BE2C (cell line): ENCODE data around the gene PHRF1.

Experiments
- DNase-seq: peaks from one replicate; pipeline ENCODE4 v3.0.0-alpha.2; 2020
- H3K27me3 ChIP-seq: fragments of 250-450 bp; sonication (Bioruptor Pico); 2 replicates; pipeline ENCODE4 v1.5.1; 2020; ENCODE audit warnings: mild to moderate bottlenecking
- H3K36me3 ChIP-seq: fragments of 250-450 bp; sonication (Bioruptor Pico); 2 replicates; pipeline ENCODE4 v1.5.1; 2020; ENCODE audit warnings: mild to moderate bottlenecking
- H3K4me1 ChIP-seq: fragments of 250-450 bp; sonication (Bioruptor Pico); 2 replicates; pipeline ENCODE4 v1.5.1; 2020
- H3K4me3 ChIP-seq: 2 replicates; pipeline ENCODE4 v1.5.1; 2011; ENCODE audit warnings: low read depth, low read length
- H3K9me3 ChIP-seq: fragments of 250-450 bp; sonication (Bioruptor Pico); 2 replicates; pipeline ENCODE4 v1.5.1; 2020
- TF ChIP-seq, protein P1 (sequence below): IDR thresholded peaks from 2 replicates; pipeline ENCODE4 v1.5.1; 2012; ENCODE audit warnings: mild to moderate bottlenecking, low read depth, low read length

The PHRF1 gene

DNA sequence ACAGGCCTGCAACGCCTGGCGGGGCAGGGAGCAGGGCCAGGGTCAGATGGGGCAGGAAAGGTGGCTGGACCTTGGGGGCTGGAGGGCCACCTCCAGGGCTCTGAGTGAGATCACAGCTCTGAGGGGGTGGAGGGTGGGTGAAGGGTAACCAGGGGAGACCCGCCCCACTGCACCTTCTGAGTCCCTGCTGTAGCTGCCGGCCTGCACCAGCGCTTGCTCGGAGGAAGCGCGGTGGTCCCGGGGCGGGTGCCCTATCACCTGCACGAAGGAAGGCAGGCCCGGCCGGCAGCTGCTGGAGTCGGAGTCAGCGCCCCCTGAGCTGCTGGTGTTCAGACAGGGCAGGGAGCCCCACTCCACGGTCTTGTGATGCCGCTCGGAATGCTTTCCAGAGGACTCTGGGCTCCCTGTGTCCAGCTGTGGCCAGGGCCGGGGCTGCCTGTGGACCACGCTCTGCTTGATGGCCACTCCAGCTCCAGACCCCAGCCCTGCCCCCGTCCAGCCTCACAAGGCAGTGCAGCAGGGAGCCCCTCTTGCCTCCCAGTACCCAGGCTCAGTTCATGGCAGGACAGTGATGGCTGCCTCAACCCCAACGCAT lies 19.5 kb upstream of the PHRF1 start:
- no peaks in the 10 kb centered on the region for H3K36me3 ChIP-seq
- H3K4me3 ChIP-seq, result no peak overlapping the region

DNA sequence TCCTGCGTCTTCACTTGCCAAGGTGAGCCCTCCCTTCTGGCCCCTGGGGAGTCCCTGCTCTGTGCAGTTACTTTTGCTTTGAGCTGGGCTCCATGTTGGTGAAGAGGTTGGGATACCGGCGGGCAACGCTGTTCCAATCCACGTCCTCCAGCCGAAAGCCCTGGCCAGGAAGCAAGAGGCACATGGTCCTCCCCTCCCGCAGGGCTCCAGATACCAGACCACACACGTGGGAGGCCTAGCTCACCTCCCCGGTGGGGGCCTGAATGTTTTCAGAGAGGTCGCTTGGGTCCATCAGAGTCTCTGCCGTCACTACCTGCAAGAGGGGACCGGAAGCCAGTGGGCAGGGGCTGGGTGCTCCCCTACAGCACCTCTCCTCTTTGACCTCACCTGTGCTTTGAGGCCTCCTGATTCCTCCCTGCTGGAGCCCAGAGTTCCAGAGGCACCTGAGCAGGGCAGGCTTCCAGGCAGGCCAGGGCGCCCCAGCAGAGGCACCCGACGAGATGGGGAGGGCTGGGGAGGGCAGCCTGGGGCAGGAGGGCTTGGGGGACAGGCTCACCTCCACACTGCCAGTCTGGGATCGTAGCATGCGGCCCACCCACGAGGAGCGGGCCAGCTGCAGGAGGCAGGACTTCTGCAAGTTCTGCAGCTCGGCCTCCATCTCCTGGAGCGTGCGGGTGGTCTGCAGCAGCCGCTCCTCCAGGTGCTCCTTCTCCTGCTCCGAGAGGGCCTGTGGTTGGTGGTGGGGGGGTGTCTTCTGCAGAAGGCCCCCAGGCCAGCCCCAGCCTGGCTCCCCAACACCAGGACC lies 18.7 kb upstream of the PHRF1 start:
- Histone ChIP-seq H3K36me3 (no peaks in the 10 kb centered on the region), H3K9me3 (no peaks in the 10 kb centered on the region), H3K27me3 (peaks cover 24% of the 10 kb centered on the region), H3K4me1 (no peaks in the 10 kb centered on the region), H3K4me3 (no peak overlapping the region)
- TF ChIP-seq, protein P1, sequence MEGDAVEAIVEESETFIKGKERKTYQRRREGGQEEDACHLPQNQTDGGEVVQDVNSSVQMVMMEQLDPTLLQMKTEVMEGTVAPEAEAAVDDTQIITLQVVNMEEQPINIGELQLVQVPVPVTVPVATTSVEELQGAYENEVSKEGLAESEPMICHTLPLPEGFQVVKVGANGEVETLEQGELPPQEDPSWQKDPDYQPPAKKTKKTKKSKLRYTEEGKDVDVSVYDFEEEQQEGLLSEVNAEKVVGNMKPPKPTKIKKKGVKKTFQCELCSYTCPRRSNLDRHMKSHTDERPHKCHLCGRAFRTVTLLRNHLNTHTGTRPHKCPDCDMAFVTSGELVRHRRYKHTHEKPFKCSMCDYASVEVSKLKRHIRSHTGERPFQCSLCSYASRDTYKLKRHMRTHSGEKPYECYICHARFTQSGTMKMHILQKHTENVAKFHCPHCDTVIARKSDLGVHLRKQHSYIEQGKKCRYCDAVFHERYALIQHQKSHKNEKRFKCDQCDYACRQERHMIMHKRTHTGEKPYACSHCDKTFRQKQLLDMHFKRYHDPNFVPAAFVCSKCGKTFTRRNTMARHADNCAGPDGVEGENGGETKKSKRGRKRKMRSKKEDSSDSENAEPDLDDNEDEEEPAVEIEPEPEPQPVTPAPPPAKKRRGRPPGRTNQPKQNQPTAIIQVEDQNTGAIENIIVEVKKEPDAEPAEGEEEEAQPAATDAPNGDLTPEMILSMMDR, result no peak
- DNase-seq, result no peak

More for the DNA sequence above, 19.5 kb upstream of the PHRF1 start:
- TF ChIP-seq, protein P1, result no peak
- DNase-seq, result no peak
- Histone ChIP-seq H3K27me3 (peaks cover 24% of the 10 kb centered on the region), H3K9me3 (no peaks in the 10 kb centered on the region), H3K4me1 (no peaks in the 10 kb centered on the region)

DNA sequence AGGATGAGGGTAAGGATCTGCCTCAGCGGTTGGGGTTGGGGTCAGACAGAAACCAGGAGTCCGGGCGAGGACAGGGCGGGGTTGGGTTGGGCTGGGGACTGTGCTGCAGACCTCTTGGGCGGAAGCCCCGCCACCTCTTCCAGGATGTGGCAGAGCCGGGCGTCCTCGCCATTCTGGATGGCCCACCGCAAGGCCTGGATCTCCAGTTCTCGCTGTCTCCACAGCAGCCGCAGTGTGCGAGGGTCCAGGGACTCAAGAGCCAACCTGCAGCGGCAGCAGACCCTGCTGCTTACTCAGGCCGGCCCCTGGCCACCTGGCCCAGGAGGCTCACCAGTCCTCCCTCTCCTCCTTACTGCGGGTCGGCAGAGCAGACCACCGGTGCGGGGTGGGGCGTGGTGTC lies 17.8 kb upstream of the PHRF1 start:
- peaks cover 24% of the 10 kb centered on the region for H3K27me3 ChIP-seq
- TF ChIP-seq, protein P1, result no peak
- H3K4me1 ChIP-seq, result no peaks in the 10 kb centered on the region
- no peaks in the 10 kb centered on the region for H3K36me3 ChIP-seq
- H3K4me3 ChIP-seq, result no peak overlapping the region
- no peaks in the 10 kb centered on the region for H3K9me3 ChIP-seq
- no peak for DNase-seq

DNA sequence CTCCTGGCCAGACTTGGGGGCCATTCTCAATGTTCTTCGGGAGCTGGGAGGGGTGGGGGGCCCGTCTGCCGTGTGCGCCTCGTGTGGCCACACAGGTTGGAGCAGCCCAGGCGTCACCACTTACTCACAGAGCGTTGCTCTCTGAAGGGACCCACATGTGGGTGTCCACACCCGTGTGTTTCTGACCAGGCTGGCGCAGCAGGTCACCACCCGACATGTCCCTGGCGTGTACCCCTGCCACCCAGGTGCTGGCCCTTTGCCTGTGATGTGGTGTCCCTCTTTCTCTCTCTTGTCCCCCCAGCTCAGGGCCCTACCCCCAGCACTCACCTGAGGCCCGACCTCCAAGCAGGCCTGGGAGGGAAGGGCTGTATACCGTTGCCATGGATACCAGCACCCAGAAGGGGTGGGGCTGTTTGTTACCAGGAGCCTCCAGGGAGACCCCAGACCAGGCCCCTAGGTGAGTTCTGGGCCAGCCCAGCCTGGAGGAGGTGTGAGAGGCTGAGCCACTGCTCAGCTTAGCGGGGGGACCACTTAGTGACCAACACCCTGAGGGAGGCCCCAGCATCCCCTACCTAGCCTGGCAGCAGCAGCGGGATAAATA lies 17.1 kb upstream of the PHRF1 start:
- Histone ChIP-seq H3K4me3 (no peak overlapping the region), H3K4me1 (no peaks in the 10 kb centered on the region), H3K36me3 (no peaks in the 10 kb centered on the region), H3K27me3 (peaks cover 24% of the 10 kb centered on the region), H3K9me3 (no peaks in the 10 kb centered on the region)
- DNase-seq, result no peak
- TF ChIP-seq, protein P1, result no peak

DNA sequence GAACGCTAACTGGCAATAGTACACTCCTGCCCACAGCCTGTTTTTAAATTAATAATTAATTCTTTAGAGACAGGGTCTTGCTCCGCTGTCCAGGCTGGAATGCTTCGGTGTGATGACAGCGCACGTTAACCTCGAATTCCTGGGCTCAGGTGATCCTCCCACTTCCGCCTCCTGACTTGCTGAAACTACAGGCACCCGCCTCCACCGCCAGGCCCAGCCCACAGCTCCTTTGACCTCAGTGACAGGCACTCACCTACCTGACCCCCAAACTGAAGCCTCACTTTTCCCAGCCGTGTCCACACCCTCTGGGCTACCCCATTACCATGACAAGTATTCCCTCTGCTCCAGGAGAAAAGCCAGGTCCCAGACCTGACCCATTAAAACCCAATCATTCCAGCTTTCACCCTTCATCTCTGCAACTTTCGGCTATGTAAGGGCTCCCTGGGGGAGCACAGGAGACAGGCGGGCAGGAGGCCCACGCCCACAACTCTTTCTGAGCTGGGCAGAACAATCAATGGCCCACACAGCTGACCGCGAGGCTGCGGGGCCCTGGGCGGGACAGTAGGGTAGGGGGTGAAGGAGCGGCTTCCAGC lies 16.5 kb upstream of the PHRF1 start:
- DNase-seq, result no peak
- Histone ChIP-seq H3K4me1 (no peaks in the 10 kb centered on the region), H3K4me3 (no peak overlapping the region), H3K36me3 (no peaks in the 10 kb centered on the region), H3K9me3 (no peaks in the 10 kb centered on the region), H3K27me3 (peaks cover 24% of the 10 kb centered on the region)
- TF ChIP-seq, protein P1, result no peak
